NCI-H1048 (cell line): Measurements from ENCODE around the gene PTPRG.

Experiments
- DNase-seq: peaks from one replicate; lab custom pipeline; 2025; lab: John Stamatoyannopoulos, UW

The PTPRG gene

GRCh38 chr3:61961900-61962299 lies 400.5 kb downstream of the PTPRG start:
- DNase-seq: no peak

GRCh38 chr3:61964566-61964965 lies 403.2 kb downstream of the PTPRG start:
- DNase-seq: no peak

- no peak for DNase-seq
Measured at GRCh38 chr3:61965770-61966131, 404.4 kb downstream of the PTPRG start.

GRCh38 chr3:61966200-61966599 lies 404.8 kb downstream of the PTPRG start:
- DNase-seq: no peak

GRCh38 chr3:61967019-61967418 lies 405.6 kb downstream of the PTPRG start:
- no peak for DNase-seq

- no peak for DNase-seq
Measured at GRCh38 chr3:61967937-61968336, 406.6 kb downstream of the PTPRG start.

- no peak for DNase-seq
Measured at GRCh38 chr3:61974662-61975061, 413.3 kb downstream of the PTPRG start.

GRCh38 chr3:61975199-61975598 lies 413.8 kb downstream of the PTPRG start:
- DNase-seq: no peak

- DNase-seq: no peak
Measured at GRCh38 chr3:61975936-61976335, 414.6 kb downstream of the PTPRG start.

- no peak for DNase-seq
Measured at GRCh38 chr3:61978460-61979419, 417.4 kb downstream of the PTPRG start.

GRCh38 chr3:61979638-61980037 lies 418.3 kb downstream of the PTPRG start:
- DNase-seq: no peak

- no peak for DNase-seq
Measured at GRCh38 chr3:61980041-61980440, 418.7 kb downstream of the PTPRG start.

- DNase-seq: no peak
Measured at GRCh38 chr3:61981060-61981459, 419.7 kb downstream of the PTPRG start.

- DNase-seq: no peak
Measured at GRCh38 chr3:61983479-61983878, 422.1 kb downstream of the PTPRG start.

GRCh38 chr3:61985020-61985419 lies 423.6 kb downstream of the PTPRG start:
- DNase-seq: no peak

- DNase-seq: no peak
Measured at GRCh38 chr3:61986473-61986872, 425.1 kb downstream of the PTPRG start.

- DNase-seq: no peak
Measured at GRCh38 chr3:61989681-61990080, 428.3 kb downstream of the PTPRG start.

GRCh38 chr3:61990327-61991027 lies 429.1 kb downstream of the PTPRG start:
- DNase-seq: no peak

GRCh38 chr3:61991706-61992105 lies 430.3 kb downstream of the PTPRG start:
- no peak for DNase-seq

GRCh38 chr3:61996366-61996765 lies 435.0 kb downstream of the PTPRG start:
- no peak for DNase-seq

GRCh38 chr3:61997101-61997500 lies 435.7 kb downstream of the PTPRG start:
- no peak for DNase-seq

GRCh38 chr3:62003835-62004234 lies 442.5 kb downstream of the PTPRG start:
- no peak for DNase-seq

GRCh38 chr3:62007036-62007435 lies 445.7 kb downstream of the PTPRG start:
- DNase-seq: no peak
